ENCODE data around the gene TRMT6.

Gene TRMT6

GRCh38 chr20:5895626-5896025 is 54.7 kb downstream of the TRMT6 start:
- DNase-seq (ENCODE audit: low spot score): no peak

GRCh38 chr20:5893621-5894020 is 56.7 kb downstream of the TRMT6 start:
- no peak for DNase-seq (ENCODE audit: low spot score)

DNA sequence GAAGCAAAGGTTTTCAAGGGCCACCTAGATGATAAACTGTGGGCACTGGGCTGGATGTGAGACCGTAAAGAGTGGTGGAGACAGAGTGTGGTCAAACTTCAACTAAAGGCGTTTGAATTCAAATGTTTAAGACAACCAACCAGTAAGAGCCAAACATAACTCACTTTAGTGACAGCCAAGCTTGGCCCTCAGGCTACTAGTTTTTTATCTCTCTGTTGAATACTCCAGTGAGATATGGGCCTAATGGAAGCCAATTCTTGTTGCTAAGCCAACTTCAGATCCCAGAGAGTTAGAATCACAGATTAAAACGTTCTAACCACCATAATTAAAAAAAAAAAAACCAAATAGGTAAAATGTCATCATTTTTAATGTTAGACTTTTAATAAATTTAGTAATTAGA is 57.3 kb downstream of the TRMT6 start:
- DNase-seq (ENCODE audit: low spot score): no peak

DNA sequence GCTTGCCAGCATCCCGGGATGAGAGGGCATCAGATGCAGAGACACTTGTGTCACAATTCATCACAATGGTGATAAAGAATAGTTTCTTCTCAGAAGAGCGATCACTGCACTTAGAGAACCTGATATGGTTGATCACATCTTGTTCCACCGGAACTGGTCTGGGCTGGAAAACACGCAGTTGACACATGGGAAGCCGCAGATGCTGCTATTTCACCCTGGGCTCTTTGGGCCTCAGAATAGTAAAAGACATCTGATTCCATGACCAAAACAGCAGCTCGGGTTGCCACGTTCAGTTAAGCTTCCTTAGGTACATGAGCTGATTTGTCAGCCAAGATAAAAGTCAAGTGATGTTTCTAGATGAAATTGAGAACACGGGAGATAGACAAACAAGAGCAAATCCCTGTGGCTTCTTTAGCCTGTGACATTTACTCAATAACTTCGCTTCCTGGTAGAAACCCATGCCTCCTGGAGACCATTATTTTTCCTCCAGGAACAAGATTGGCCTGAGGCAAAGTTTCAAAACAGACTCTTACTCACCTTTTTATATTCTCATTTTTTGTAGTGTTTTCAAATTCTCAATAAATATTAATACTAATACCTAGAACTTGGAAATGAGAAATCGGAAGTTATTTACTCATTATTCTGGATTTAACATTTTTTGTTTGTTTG is 59.4 kb downstream of the TRMT6 start:
- DNase-seq (ENCODE audit: low spot score): no peak

- no peak for DNase-seq (ENCODE audit: low spot score)
Observed at GRCh38 chr20:5888041-5888440, 62.3 kb downstream of the TRMT6 start.

- DNase-seq (ENCODE audit: low spot score): no peak
Observed at GRCh38 chr20:5887386-5887785, 62.9 kb downstream of the TRMT6 start.
